NCI-H82 treated with DMSO at 0.1 percent for 48 hours (cell line): Measurements from ENCODE around the gene MTMR3.

Source experiments
- DNase-seq: peaks from one replicate; lab custom pipeline; 2025; ENCODE audit not compliant: unreplicated experiment; lab: John Stamatoyannopoulos, UW

MTMR3 gene

DNA sequence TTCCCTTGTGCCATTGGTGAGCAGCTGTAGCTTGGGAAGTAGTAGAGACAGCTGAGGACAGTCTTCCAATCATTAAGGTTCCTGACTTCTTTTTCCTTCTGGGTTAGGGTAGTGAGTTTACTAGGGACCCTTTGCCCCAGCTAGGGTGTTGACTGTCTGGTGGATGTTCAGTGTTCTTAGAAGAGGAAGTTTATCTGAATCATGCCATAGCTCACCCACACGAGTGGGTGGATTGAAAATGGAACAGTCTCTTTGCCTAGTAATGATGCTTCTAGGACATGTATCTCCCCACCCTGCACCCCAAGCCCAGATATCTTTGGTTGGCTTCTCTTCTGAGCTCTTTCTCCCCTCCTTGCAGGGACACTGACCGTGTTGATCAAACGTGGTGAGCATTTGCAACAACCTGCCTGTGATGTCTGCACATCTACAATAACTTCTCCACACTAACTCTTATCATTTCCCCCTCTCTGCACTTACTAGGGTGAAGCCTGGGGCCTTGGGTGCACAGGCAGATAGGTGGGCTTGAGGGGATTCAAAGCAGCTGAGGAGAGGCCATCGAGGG lies 140.2 kb downstream of the MTMR3 start:
- no peak for DNase-seq

GRCh38 chr22:30024231-30024630 lies 141.3 kb downstream of the MTMR3 start:
- no peak for DNase-seq

DNA sequence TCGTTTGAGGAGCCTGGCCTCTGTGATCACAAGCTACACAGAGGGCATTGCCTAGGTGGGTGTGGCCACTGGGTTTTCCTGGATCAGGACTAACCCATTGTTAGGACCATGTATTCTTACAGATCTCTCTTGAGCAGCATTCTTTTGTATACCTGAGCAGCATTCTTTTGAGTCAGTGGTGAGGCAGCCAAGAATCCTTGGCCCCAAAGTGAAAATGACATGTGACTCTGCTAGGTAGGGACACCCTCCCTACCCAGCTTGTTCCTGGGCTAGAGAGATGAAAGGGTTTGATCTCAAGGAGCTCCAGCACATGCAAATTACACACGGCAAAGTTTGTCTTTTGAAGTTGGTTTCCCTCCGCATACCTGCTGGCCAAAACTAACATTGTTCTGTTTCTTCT lies 142.2 kb downstream of the MTMR3 start:
- DNase-seq: no peak

DNA sequence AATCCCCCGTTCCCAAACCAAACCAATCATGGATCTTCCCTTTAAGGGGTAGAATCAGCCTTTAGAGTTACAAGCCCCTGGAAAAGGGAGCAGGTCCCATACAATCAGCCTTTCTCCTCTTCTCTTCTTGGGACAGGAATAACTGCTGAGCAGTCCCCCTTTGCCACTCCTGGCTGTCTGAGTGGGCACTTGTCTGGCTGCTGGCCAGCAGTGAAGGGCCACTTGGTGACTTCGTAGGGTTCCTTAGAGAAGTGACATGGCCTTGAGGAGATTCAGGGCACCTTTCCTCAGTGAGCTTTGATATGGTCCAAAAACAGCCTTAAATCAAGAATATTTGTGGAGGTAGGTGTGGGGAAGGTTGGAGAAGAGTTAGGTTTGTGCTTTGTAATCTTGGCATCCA lies 143.8 kb downstream of the MTMR3 start:
- no peak for DNase-seq

DNA sequence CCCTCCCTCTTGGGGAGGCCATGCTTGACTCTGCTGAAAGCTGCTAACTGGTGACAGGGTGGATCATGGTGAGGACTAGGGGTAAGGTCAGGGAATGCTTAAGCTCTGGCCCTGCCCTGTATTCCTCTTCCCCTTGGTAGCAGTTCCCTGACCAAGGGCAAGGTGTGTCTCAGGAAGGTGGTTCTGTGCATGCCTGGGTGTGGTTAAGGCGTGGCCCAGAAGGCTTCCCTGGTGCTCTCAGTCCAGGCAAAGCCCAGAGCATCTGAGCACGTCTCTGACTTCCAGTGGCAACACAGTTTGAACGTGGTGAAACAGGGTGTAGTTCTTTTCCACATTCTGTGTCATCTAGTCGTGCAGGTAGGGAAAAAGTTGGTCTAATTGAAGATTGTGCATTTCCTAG lies 144.2 kb downstream of the MTMR3 start:
- DNase-seq: no peak

DNA sequence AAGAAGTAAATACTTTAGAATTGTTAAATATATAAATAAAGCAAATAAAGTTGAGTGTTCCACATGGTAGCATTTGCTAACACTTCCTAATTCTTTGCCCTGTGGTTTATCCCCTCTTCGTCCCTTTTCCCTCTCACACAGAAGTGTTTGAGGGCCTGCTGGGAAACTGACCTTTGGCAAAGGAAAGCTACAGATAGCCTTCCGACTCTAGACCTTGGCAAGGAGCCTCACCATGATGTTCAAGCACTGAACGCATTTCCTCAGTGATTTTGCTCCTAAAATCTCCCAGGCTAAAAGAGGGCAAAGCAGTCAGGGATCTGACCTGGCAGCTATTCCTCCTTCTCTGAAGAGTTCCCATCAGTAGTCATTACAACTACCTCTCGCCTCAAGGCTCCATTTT lies 144.8 kb downstream of the MTMR3 start:
- DNase-seq: no peak

DNA sequence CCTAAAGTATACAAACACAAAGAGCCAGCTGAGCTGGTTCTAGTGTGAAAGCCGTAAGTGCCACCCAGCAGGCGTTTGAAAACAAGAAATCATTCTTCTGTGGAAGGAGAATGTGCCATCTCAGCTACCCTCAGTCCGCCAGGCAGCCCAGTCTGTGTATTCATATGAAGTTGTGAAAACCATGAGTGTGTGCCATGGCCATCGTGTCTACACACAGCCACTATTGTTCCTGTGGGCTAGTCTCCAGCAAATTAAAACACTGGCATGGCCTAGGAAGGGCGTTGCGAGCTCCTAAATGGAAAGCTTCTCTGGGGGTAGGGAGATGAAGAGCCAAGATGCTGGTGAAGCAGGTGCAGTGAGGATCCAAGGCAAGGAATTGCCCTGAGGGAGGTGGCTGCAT lies 145.8 kb downstream of the MTMR3 start:
- no peak for DNase-seq

- DNase-seq: no peak
Measured at GRCh38 chr22:30029512-30029911, 146.5 kb downstream of the MTMR3 start.

GRCh38 chr22:30030329-30030728 lies 147.4 kb downstream of the MTMR3 start:
- DNase-seq: no peak

- no peak for DNase-seq
Measured at GRCh38 chr22:30031328-30031727, 148.4 kb downstream of the MTMR3 start.

GRCh38 chr22:30031764-30032455 lies 148.9 kb downstream of the MTMR3 start:
- DNase-seq: no peak

GRCh38 chr22:30033137-30033536 lies 150.2 kb downstream of the MTMR3 start:
- no peak for DNase-seq

GRCh38 chr22:30033901-30034300 lies 150.9 kb downstream of the MTMR3 start:
- no peak for DNase-seq

GRCh38 chr22:30036656-30037055 lies 153.7 kb downstream of the MTMR3 start:
- no peak for DNase-seq

DNA sequence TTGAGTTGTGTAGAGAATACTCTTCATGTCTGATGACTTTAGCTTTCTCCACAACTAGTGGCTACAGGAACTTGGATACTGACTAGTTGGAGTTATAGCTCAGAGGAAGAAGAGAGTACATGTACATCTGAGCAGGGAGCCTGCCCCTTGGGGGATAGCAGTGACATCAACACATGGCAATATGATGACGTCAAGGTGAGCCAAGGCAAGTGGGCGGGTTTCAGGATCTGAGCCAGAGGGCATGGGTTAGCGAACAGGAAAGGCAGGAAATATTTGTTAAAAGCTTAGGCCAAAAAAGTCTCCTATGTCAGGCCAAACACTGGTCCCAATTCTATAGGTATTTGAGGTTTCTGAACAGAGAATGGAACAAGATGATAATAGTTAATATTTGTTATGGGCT lies 155.2 kb downstream of the MTMR3 start:
- DNase-seq: no peak

DNA sequence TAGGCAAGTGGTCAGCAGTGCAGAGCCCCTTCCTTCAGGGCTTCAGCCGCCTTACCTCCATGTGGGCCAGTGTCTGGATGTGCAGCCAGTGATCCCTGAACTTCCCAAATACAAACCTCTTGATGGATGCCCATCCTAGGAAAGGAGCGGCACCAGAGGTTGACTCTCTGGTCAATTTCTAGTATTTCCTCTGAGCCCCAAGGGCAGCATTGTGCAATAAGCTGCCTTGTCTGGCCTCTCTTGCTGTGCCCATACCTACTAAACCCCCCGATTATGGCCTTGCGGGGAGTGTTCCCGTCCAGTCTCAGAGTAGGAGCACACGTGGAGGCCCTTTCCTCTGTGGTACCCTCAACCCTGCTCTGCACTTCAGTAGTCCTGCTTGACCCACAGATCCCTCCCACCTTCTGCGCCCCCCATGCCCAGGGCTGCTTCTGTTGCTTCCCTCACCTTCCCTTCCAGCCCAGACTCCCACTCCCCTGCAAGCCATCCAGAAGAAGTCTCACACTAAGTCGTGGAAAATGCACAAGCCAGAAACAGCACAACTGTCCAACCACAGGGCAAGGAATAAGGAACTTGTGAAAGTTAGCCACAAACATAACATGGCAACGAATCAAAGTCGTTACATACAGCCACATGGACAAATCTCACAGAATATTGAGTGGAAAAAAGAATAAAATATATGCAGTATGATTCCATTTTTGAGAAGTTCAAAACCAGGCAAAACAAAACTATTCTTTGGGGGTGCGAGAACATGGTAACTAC lies 157.7 kb downstream of the MTMR3 start:
- DNase-seq: no peak

DNA sequence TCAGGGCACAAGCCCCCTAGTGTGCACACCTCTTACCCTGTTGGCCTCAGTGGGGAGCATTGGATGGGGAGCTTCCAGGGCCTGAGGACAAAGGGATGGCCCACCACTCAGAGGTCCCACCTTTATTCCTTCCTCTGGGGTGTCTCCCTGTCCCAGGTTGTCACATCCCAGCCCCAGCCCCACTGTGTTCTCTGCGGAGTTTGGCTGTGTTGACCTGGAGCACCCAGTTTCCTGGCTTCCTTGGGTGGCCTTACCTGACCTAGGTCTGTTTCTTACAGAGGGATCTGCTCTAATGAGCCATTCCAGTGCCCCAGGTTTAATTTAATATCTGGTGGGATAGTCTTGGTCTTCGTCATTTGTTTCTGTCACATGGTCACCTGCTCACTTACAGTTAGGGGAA lies 158.5 kb downstream of the MTMR3 start:
- no peak for DNase-seq

DNA sequence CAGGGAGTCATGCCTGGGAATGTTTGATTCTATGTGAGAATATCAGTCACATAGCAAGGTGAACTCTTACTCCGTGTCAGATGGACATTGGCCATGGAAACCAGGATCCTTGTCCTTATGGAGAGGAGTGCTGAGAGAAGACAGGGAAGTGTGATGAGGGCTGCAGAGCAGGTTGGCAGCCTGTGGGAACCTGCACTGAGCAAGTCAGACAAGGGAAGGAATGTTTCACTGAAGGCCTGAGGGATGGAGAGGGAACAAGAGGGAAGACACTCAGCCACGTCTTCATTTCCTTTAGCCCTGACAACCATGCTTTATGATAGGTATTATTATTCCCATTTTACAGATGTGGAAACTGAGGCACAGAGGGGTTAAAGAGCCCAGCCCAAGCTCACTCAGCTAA lies 158.9 kb downstream of the MTMR3 start:
- DNase-seq: no peak

DNA sequence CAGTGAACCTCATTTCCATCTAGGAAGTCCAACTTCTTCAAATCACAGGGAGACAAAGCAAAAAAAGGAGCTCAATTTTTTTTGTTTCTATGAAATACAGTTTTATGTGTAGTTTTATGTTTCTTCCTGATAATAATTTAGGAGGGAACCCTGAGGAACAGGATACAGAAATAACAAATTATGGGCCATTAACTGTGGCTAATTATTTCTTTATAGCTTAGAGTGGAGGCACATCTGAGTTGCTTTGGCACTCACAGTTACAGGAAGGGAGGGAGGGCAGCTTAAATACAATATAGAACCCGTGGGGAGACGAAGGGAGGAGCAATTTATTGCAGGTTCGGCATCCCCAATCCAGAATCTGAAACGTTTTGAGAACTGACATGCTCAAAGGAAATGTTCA lies 160.2 kb downstream of the MTMR3 start:
- DNase-seq: no peak

- DNase-seq: no peak
Measured at GRCh38 chr22:30044369-30044768, 161.4 kb downstream of the MTMR3 start.

GRCh38 chr22:30044881-30045493 lies 162.0 kb downstream of the MTMR3 start:
- DNase-seq: no peak

DNA sequence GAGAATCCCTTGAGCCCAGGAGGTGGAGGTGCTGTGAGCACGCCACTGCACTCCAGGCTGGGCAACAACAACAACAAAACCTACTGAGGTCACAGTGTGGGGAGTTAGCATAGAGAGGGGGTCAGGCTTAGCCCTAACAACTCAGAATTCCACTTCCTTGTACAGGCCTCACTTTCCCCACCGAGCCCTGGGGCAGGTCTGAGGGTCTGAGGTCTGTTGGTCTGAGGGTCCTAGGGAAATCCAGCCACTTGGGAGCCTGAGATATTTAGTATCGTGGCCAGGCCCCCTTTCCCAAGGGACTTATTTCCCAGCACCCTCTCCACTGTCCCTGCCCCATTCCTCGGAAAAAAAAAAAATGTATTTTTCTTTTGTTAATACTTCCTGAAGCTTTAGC lies 162.5 kb downstream of the MTMR3 start:
- no peak for DNase-seq
